ENCODE results near the gene SERINC3.
"Not testable (repeated sequence)": the region's sequence is repeated elsewhere in the genome, so short reads cannot be mapped to it uniquely, and the experiment has no call there.

The SERINC3 gene

DNA sequence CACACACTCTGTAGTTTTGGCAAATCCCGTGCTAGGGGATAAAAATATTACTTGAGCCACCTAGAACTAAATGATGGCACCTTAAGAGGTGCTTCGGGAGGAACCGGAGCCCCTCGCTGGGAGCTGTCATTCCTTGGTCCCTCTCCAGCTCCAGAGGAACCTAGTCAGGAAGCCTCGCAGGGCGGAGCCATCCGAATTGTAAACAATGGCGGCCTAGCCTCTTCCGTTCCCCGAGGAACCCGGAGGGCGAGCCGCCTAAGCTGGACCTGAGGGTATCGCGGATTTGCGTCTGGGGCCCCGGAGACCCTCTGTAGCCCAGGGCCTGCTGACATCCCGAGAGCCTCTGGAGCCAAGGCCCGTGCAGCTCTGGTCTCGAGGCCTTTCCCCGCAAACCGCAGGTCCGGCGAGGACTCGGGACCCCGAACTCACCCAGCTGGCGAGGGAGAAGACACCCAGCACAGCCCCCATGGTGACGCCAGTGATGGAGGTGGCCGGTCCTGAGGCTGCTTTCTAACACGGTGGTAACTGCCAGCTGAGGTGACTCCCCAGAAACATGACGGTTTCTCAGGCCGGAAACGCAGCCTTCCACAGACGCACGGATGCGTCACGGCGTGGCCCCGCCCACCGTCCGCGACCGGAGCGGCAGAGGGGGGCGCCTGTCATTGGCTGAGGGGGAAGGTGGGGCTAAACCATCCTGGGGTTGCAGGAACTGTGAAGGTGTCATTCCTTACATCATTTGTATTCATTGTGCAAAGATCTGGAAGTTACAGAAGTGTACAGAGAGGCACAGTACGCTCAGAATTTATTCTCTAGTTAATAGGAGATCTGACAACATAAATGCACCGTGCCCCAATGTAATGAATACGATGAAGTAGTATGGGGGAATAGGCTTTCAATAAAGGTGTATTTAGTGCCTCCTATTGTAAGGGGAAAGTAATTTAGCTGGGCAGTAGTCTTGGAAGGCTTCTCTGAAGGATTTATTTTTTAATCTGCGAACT lies at the start of gene SERINC3:
Gene SERINC3, minus strand, starts transcription at position 587 of the 998 bp plus-strand sequence. Its CDS starts 119 bp downstream, at position 468.
- DNase-seq (ENCODE audit: low read depth) = peak; percentile 94

DNA sequence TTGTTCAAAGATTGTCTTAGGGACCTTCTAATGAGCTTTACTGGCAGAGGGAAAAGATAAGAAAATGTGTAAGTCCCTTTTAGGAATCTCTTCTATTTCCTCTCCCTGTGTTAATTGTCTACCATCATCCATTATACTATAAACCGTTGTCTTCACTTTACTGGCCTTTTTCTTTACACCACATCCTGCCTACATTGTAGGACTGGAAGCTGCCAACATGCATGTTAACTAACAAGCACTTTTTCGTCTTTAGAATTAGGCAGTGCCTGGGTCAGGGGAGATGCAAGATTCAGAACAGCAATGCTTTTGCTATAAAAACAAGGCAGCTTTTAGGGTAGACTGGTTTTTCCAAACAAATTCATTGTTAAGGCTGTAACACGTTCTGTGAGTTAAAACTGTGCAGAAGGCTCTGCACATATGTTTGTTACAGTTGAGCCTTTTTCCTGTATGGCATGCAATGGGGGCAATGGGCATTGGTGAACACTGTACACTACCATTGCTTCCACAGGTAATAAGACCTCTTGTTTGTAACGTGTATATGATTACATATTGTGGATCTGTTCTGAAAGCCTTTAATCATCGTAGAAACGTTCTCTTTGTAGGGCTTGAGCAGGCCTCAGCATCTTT lies 49.6 kb upstream of the SERINC3 start:
- no peak for DNase-seq (ENCODE audit: low read depth)

- no peak for DNase-seq (ENCODE audit: low read depth)
Measured at GRCh38 chr20:44570367-44570766, 48.5 kb upstream of the SERINC3 start.

DNA sequence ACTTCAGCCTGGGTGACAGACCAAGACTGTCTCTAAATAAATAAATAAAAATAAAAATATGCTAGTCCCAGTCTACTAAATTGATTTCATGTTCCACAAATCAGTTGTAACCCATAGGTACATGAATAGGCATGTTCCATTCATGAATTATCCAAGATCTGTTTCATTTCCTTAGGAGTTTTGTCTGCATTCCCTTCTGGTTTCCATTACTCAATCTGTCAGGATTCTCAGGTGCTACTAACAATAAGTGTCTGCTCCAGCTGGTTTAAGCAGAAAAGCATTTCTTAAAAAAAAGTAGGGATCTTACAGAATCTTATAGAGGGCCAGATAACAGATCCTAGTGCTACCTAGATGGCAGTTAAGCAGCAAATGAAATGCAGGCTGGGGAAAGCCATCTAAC lies 44.9 kb upstream of the SERINC3 start:
- DNase-seq (ENCODE audit: low read depth) = no peak

DNA sequence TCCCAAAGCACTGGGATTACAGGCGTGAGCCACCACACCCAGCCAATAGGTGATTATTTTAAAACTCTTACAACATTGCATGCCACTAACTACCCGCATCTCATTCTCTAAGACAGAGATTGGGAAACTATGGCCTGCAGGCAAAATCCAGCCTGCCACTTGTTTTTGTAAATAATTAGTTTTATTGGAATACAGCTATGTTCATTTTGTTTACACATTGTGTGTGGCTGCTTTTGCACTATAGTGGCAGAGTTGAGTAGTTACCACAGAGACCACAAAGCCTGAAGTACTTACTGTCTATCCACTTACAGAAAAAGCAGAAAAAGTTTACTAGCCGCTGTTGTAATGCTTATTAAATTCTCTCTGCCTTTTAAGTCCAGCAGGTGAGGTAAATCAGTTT lies 44.1 kb upstream of the SERINC3 start:
- no peak for DNase-seq (ENCODE audit: low read depth)

DNA sequence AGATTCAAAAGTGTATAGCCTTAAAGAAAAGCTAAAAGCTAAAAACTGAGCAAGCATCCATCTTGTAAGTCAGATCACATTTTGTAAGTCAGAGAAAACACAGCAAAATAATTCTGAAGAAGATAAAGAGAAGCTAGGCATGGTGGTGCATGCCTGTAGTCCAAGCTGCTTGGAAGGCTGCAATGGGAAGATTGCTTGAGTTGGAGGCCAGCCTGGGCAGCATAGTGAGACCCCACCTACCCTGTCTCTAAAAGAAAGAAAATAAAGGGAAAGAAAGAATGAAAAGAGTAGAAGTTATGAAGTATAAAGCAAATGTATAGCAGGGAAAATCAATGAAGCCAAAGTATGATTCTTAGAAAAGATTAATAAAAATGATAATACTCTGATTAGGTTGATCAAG lies 40.0 kb upstream of the SERINC3 start:
- no peak for DNase-seq (ENCODE audit: low read depth)

GRCh38 chr20:44560818-44561217 lies 38.9 kb upstream of the SERINC3 start:
- not testable (repeated sequence) for DNase-seq (ENCODE audit: low read depth)

- DNase-seq (ENCODE audit: low read depth) = no peak
Measured at GRCh38 chr20:44560229-44560628, 38.4 kb upstream of the SERINC3 start.

GRCh38 chr20:44559302-44559701 lies 37.4 kb upstream of the SERINC3 start:
- DNase-seq (ENCODE audit: low read depth) = no peak

DNA sequence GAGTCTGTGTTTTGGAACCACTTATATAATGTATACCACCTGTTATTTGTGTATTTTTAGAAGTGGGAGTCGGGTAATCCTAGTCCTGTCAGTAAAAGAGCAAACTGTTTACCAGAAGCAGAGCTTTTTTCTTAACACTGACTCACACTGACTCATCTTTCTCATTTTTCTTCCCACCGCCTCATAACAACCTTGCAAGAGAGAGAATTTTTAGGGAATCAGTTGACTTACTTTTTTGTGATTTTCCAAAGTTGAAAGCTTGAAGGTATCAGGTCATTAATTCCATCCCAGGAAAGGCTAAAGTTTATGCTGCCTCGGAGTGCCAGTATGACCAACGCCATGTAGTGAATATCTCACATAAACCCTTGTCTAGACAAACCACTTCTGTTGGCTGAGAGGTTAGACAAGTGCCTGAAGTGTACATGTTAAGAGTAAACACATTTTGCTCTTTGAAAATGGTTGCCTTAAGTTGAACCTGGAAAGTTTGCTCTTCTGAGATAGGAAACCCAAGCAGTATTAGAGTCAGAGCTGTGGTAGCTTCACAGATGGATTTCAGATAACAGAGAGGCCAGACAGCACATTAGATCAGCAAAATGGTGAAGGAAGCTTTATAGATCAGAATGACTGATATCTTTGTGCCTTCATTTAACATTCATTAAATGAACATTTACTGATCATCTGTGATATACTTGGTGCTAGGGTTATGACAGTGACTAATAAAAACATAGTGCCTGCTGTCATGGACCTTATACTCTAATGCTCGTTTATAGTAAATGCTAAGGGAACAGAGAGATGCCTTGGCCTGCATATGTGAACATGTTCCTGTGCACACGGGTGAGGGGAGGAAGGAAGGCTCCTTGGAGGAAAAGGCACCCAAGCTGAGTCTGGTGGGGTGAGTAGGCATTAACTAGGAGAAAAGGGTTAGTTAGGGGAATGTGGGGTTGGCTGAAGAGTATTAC lies 31.4 kb upstream of the SERINC3 start:
- no peak for DNase-seq (ENCODE audit: low read depth)

GRCh38 chr20:44552568-44552949 lies 30.7 kb upstream of the SERINC3 start:
- no peak for DNase-seq (ENCODE audit: low read depth)

DNA sequence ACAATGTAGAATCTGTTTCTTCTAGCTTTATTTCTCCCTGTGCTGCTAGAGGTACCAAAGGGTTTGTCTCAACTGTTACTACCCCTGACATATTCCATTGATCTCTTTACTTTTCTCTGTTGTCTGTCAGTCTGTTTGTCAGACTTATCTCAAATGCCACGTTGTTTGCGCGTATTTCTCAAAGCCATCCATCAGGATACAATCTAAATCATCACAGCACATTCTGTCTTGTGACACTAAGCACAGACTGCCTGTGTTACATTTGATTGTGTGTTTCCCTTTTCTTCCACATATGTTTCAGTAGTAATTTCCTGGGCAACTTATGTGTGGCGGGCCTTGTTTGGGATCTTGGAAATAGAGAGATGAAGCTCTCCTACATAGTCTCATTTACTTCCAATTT lies 30.2 kb upstream of the SERINC3 start:
- no peak for DNase-seq (ENCODE audit: low read depth)

DNA sequence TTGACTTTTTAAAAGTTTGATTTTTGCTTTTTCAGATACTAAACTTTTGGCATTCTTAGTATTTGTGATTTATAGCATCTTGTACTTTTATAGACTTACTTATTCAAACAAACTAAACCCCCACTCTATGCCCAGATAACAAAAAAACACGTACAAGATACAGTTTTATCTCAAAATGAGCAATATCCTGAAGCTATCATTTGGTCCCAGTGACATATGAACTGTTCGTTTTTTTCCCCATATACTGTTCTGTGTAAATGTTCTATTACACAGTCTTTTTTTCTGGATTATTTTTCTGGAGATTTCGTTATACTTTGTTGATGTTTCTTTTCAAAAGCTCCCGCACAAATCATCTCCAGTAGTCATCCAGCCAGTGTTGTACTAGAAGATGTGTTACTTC lies 27.3 kb upstream of the SERINC3 start:
- DNase-seq (ENCODE audit: low read depth) = no peak

DNA sequence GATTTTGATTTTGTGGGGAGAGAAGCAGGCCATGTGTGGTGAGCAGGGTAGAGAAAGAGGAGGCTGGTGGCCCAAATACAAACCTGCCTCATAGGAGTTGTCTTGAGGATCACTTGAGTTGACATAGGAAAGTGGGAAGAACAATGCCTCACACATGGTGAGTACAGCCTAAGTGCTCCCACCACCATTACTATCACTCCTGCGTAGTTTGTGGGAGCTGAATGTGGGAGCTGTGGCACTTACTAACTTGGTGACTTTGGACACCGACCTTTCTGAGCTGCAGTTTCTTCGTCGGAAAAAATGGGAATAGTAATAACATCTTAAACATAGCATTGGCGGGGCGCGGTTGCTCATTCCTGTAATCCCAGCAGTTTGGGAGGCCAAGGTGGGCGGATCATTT lies 25.5 kb upstream of the SERINC3 start:
- DNase-seq (ENCODE audit: low read depth) = no peak

DNA sequence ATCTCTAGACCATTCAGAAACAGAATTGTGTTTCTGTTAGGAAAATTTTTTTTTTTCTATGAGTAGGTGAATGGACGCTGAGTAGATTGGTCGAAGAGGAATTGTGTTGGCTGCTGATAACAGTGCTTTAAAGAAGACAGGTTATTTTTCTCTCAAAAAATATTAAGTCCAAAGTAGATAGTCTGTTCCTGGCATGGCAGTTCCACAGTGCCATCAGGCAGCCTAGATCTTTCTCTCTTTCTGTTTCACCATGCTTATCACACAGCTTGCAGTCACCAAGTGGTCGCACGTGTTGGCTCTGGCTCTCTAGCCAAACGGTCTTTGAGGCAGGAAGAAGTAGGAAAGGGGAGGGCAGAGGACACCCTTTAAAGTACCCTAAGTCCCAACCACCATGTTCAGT lies 22.4 kb upstream of the SERINC3 start:
- DNase-seq (ENCODE audit: low read depth) = no peak

DNA sequence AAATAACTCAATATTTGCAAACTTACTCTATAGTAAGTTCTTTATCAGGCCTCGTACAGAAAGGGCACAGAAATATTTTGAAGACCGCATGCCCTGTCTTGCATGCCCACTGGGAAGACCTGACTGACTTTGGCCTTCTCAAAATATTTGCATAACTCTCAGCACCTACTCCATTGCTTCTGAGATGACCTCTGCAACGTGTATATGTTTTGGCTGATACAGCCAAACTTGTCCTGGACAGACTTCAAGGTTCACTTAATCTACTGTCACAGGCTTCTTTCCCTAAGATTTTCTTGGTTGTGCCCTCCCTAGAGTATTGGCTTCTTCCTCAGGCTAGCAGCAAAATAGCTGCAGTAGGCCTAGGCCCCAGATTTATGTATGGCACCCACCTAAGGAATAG lies 21.5 kb upstream of the SERINC3 start:
- DNase-seq (ENCODE audit: low read depth) = no peak

- no peak for DNase-seq (ENCODE audit: low read depth)
Measured at GRCh38 chr20:44542890-44543289, 21.0 kb upstream of the SERINC3 start.

GRCh38 chr20:44541992-44542391 lies 20.1 kb upstream of the SERINC3 start:
- no peak for DNase-seq (ENCODE audit: low read depth)

DNA sequence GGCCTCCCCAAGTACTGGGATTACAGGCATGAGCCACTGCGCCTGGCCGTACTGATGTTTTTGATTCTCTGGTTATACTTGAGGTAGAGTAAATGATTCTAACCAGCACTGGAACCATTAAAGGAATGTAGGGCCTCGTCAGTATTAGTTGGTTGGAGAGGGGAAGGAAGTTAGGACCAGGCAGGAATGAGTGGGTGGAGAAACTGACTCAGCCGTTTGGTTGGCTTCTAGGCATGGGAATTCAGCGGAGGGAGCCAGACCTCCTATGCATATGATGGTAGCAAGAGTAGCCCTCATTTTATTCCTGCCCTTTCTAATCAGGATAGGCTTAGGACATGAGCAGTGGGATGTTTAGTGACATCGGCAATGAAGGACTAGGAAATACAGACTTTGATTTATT lies 19.0 kb upstream of the SERINC3 start:
- no peak for DNase-seq (ENCODE audit: low read depth)

GRCh38 chr20:44537993-44538392 lies 16.1 kb upstream of the SERINC3 start:
- no peak for DNase-seq (ENCODE audit: low read depth)

DNA sequence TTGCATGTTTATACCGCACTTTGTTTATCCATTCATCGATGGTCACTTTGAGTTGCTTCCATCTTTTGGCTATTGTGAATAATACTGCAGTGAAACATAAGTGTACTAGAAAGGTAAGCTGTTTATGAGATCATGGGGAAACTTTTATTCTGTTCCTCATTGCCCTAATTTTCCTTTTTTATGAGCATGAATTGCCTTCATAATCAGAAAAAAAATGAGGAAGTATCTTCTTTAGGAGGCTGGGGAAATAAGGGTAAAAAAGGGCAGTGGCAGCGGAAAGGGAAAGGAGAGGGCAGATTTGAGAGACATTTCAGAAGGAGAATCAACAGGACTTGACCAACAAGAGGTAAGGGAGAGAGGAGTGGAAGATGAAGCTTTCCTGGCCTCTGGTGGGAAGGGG lies 14.3 kb upstream of the SERINC3 start:
- DNase-seq (ENCODE audit: low read depth) = no peak

DNA sequence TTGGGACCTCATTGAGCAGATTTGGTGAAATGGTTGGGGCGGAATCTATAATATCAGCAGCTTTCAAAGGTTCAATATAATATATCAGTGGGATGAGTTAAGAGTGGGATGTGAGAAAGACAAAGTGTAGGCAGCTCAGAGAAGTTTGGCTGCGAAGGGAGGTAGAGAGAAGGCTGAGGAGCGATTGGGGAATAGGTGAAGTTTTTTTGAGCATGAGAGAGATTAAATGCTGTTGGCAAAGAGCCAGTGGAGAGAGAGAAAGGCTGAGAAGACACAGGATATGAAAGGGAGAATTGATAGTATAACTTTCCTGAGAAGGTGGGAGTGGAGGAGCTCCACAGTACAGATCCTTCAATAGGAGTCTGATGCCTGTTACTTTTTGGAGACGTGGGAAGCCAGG lies 12.1 kb upstream of the SERINC3 start:
- no peak for DNase-seq (ENCODE audit: low read depth)
